Endothelial cell (in vitro differentiated cells): Measurements from ENCODE around the gene HS3ST5. TPM values are rescaled to one million over a fixed set of nuclear protein-coding genes. Genes with fewer than 3 reads are reported as not detected.

Experiments
- DNase-seq: peaks from one replicate; pipeline ENCODE4 v3.0.0; 2021; ENCODE audit warnings: low spot score
- H3K27ac Mint-ChIP-seq: one replicate; pipeline ENCODE4 v1.8.0; 2021; ENCODE audit warnings: mixed read lengths, inconsistent platforms; ENCODE audit not compliant: unreplicated experiment
- H3K27me3 Mint-ChIP-seq: one replicate; pipeline ENCODE4 v1.8.0; 2021; ENCODE audit warnings: mild to moderate bottlenecking, moderate library complexity, mixed read lengths, inconsistent platforms; ENCODE audit not compliant: unreplicated experiment
- H3K36me3 Mint-ChIP-seq: one replicate; pipeline ENCODE4 v1.8.0; 2021; ENCODE audit warnings: mild to moderate bottlenecking, low read depth, mixed read lengths, inconsistent platforms; ENCODE audit not compliant: unreplicated experiment
- H3K4me1 Mint-ChIP-seq: one replicate; pipeline ENCODE4 v1.8.0; 2021; ENCODE audit warnings: mild to moderate bottlenecking, mixed read lengths, inconsistent platforms; ENCODE audit not compliant: unreplicated experiment
- H3K4me3 Mint-ChIP-seq: one replicate; pipeline ENCODE4 v1.8.0; 2021; ENCODE audit warnings: mild to moderate bottlenecking, mixed read lengths, inconsistent platforms; ENCODE audit not compliant: unreplicated experiment
- H3K9me3 Mint-ChIP-seq: one replicate; pipeline ENCODE4 v1.8.0; 2021; ENCODE audit warnings: mixed read lengths, inconsistent platforms; ENCODE audit not compliant: unreplicated experiment
- total RNA-seq: library from RNA; stranded (reverse); fragmentation: NEBNext Ultra II Directional; extraction: Animal tissue kit (Norgen Biotek cat#: 25700); gene quantifications from one replicate; pipeline ENCODE4 v1.2.1, GENCODE V29; 2021; ENCODE audit not compliant: unreplicated experiment
- TF ChIP-seq, protein P1 (sequence below): fragments of 200-600 bp; sonication (generic); IDR thresholded peaks from one replicate; pipeline ENCODE4 v1.5.0; 2021; ENCODE audit warnings: antibody characterized with exemption; ENCODE audit not compliant: unreplicated experiment

The HS3ST5 gene
- total RNA-seq, 1 donor from 2014 or later, result 0.51 TPM

DNA sequence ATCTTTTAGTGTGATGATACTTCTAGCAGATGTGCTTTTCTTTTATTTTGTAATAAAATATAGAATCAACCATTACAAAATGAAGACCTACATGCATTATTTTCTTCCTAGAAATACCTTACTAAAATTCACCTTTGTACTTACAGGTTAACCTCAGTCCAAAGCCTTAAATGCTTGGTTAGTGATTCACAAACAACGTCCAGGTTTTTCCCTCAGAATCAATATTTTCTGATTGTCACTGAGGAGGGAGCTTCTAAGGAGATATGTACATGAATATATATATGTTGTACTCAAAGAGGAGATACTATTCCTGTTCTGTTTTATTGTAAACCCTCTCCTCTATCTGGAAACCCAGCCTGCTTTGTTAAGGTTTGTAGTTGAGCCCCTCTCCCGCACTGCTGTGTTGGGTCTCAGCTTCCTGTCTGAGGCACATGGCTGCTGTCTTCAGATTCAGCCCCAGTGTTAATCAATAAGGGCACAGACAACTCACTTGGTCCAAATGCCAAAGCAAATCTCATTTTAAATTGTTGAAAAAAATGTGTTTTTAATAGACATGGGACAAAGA lies 33.9 kb upstream of the HS3ST5 start:
- Mint-ChIP-seq H3K4me3 (no peak overlapping the region), H3K36me3 (no peaks in the 10 kb centered on the region), H3K4me1 (no peaks in the 10 kb centered on the region), H3K27ac (no peak overlapping the region), H3K27me3 (no peaks in the 10 kb centered on the region), H3K9me3 (no peaks in the 10 kb centered on the region)
- DNase-seq, result no peak
- TF ChIP-seq, protein P1, sequence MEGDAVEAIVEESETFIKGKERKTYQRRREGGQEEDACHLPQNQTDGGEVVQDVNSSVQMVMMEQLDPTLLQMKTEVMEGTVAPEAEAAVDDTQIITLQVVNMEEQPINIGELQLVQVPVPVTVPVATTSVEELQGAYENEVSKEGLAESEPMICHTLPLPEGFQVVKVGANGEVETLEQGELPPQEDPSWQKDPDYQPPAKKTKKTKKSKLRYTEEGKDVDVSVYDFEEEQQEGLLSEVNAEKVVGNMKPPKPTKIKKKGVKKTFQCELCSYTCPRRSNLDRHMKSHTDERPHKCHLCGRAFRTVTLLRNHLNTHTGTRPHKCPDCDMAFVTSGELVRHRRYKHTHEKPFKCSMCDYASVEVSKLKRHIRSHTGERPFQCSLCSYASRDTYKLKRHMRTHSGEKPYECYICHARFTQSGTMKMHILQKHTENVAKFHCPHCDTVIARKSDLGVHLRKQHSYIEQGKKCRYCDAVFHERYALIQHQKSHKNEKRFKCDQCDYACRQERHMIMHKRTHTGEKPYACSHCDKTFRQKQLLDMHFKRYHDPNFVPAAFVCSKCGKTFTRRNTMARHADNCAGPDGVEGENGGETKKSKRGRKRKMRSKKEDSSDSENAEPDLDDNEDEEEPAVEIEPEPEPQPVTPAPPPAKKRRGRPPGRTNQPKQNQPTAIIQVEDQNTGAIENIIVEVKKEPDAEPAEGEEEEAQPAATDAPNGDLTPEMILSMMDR, result no peak

DNA sequence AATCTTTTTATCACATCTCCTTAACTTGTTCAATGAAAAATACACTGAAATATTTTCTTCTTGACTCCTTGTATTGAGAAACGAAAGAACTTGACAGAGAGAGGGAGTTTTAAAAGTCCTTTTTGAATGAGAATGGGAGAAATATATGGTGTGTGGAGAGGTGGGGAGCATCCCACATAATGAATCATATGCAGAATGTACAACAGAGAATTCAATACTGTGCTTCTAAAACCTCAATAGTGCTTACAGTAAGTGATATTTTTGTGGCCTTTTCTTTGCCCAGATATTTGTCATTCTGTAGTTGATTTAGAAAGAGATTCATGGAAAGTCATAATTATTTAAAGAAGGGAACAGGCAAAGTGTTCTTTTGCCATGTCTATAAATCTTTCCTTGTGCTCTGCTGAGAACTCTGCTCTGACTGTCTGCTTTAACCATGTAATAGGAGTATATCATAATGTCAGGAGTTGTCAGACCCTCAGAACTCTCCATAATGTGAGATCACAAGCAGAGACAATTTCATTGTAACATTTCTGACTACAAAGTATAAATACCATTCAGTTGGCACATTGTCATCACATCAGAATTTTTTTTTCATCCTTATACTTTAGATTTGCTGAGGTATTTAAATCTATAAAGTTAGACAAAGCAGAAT lies 32.8 kb upstream of the HS3ST5 start:
- Mint-ChIP-seq H3K9me3 (no peaks in the 10 kb centered on the region), H3K27me3 (no peaks in the 10 kb centered on the region), H3K4me3 (no peak overlapping the region), H3K27ac (no peak overlapping the region), H3K36me3 (no peaks in the 10 kb centered on the region), H3K4me1 (no peaks in the 10 kb centered on the region)
- TF ChIP-seq, protein P1, result no peak
- no peak for DNase-seq

GRCh38 chr6:114367315-114367961 lies 24.6 kb upstream of the HS3ST5 start:
- Mint-ChIP-seq H3K9me3 (no peaks in the 10 kb centered on the region), H3K4me1 (peaks cover 5% of the 10 kb centered on the region), H3K27me3 (no peaks in the 10 kb centered on the region), H3K27ac (no peak overlapping the region), H3K4me3 (no peak overlapping the region), H3K36me3 (no peaks in the 10 kb centered on the region)
- DNase-seq, result no peak
- TF ChIP-seq, protein P1, result no peak

GRCh38 chr6:114366899-114367298 lies 24.1 kb upstream of the HS3ST5 start:
- H3K27ac Mint-ChIP-seq, result no peak overlapping the region
- DNase-seq, result no peak
- H3K36me3 Mint-ChIP-seq, result no peaks in the 10 kb centered on the region
- H3K9me3 Mint-ChIP-seq, result no peaks in the 10 kb centered on the region
- peaks cover 5% of the 10 kb centered on the region for H3K4me1 Mint-ChIP-seq
- H3K27me3 Mint-ChIP-seq, result peaks cover 1% of the 10 kb centered on the region
- no peak overlapping the region for H3K4me3 Mint-ChIP-seq
- TF ChIP-seq, protein P1, result no peak

DNA sequence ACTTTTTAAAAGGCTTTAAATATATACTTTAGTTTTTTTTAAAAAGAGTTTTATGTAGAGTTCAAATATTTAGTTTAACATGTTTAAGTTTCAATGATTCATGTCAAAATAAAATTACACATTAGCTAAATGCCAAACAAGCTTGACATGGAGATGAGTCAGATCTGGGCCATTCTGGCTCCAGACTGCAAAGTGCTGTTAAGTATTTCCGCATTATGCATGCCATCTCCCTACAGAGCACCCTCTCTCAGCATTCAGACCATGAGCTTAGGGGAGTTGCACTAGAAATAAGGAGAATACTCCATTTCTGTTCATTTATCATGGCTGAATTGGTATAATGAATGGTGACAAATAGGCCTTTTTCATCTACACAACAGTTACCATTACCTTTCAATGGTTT lies 21.5 kb upstream of the HS3ST5 start:
- no peak overlapping the region for H3K4me3 Mint-ChIP-seq
- H3K4me1 Mint-ChIP-seq, result peaks cover 5% of the 10 kb centered on the region
- no peak for DNase-seq
- H3K27me3 Mint-ChIP-seq, result peaks cover 5% of the 10 kb centered on the region
- TF ChIP-seq, protein P1, result no peak
- H3K27ac Mint-ChIP-seq, result no peak overlapping the region
- H3K9me3 Mint-ChIP-seq, result no peaks in the 10 kb centered on the region
- no peaks in the 10 kb centered on the region for H3K36me3 Mint-ChIP-seq
